ENCODE data around the gene COQ8A.

GRCh38 chr1:226988334-226988666, 48.2 kb downstream of the COQ8A start:
- TF ChIP-seq POLR2A (IDR thresholded peaks at IDR 0.05): no peak
- no peak for TF ChIP-seq CTCF (IDR thresholded peaks at IDR 0.05)
